CD14-positive monocyte (primary cell): ENCODE data around the gene PXDC1. TPM values are rescaled to one million over a fixed set of nuclear protein-coding genes. Genes with fewer than 3 reads are reported as not detected.

Experiments
- DNase-seq, 3 donors: peaks; one replicate each; pipeline ENCODE4 v3.0.0-alpha.2; 2011 to 2022
- H2AFZ ChIP-seq: 2 replicates; pipeline ENCODE4 v1.6.0; 2012; ENCODE audit warnings: mild to moderate bottlenecking, low read depth, low read length, inconsistent platforms; ENCODE audit not compliant: insufficient read depth, poor library complexity, severe bottlenecking
- H3K27ac ChIP-seq, 2 donors: 1 replicate in 1 of 2; 2 replicates in 1 of 2; pipeline ENCODE4 v1.5.1; 2012 to 2013; ENCODE audit warnings: low read length in 2 of 2, control low read depth in 1 of 2, inconsistent platforms in 1 of 2, low read depth in 1 of 2, mild to moderate bottlenecking in 1 of 2
- H3K27me3 ChIP-seq, 2 donors: one replicate each; pipeline versions ENCODE4 v1.6.0 to v1.6.1; 2011 to 2013; ENCODE audit warnings: low read length in 2 of 2; ENCODE audit not compliant: control insufficient read depth in 2 of 2, insufficient read depth in 2 of 2
- H3K36me3 ChIP-seq, 2 donors: replicated peaks in 1 of 2; 1 replicate in 1 of 2; 2 replicates in 1 of 2; pipeline versions ENCODE4 v1.5.1 to v1.6.1; 2012 to 2013; ENCODE audit warnings: low read length in 2 of 2, control low read depth in 1 of 2, inconsistent platforms in 1 of 2, mild to moderate bottlenecking in 1 of 2; ENCODE audit not compliant: insufficient read depth in 2 of 2, control insufficient read depth in 1 of 2
- H3K4me1 ChIP-seq, 2 donors: 1 replicate in 1 of 2; 2 replicates in 1 of 2; pipeline versions ENCODE4 v1.5.1 to v1.6.1; 2012 to 2013; ENCODE audit warnings: low read length in 2 of 2, control low read depth in 1 of 2, inconsistent platforms in 1 of 2, mild to moderate bottlenecking in 1 of 2, moderate library complexity in 1 of 2; ENCODE audit not compliant: insufficient read depth in 2 of 2, control insufficient read depth in 1 of 2
- H3K4me2 ChIP-seq: replicated peaks from 2 replicates; pipeline ENCODE3; 2012; ENCODE audit warnings: low read length, moderate library complexity, mild to moderate bottlenecking; ENCODE audit not compliant: poor library complexity, severe bottlenecking; ENCODE audit errors: extremely low read depth
- H3K4me3 ChIP-seq, 3 experiments: fragments of 200-600 bp in 1 of 3; sonication (generic) in 1 of 3; replicated peaks in 1 of 3; 1 replicate in 2 of 3; 2 replicates in 1 of 3; pipeline ENCODE4 v1.5.1; 2011 to 2013; ENCODE audit warnings: low read length in 3 of 3, mild to moderate bottlenecking in 3 of 3, control low read depth in 2 of 3, low read depth in 2 of 3, inconsistent platforms in 1 of 3, moderate library complexity in 1 of 3
- H3K79me2 ChIP-seq: 2 replicates; pipeline ENCODE4 v1.6.0; 2012; ENCODE audit warnings: mild to moderate bottlenecking, control low read depth, inconsistent platforms, low read length, moderate library complexity; ENCODE audit not compliant: insufficient read depth
- H3K9ac ChIP-seq: 2 replicates; pipeline ENCODE4 v1.6.0; 2017; ENCODE audit warnings: low read length, mild to moderate bottlenecking; ENCODE audit not compliant: insufficient read depth, poor library complexity, severe bottlenecking
- H3K9me3 ChIP-seq, 2 donors: replicated peaks in 1 of 2; 1 replicate in 1 of 2; 2 replicates in 1 of 2; pipeline versions ENCODE4 v1.5.1 to v1.6.1; 2012 to 2013; ENCODE audit warnings: low read length in 2 of 2, control low read depth in 1 of 2; ENCODE audit not compliant: control insufficient read depth in 1 of 2, insufficient read depth in 1 of 2
- H4K20me1 ChIP-seq: 2 replicates; pipeline ENCODE4 v1.6.0; 2012; ENCODE audit warnings: mild to moderate bottlenecking, low read length, control low read depth, moderate library complexity; ENCODE audit not compliant: insufficient read depth
- H3K27ac Mint-ChIP-seq, 7 donors: one replicate each; pipeline ENCODE4 v1.8.0; 2020; ENCODE audit warnings: mild to moderate bottlenecking in 7 of 7, mixed read lengths in 7 of 7, moderate library complexity in 6 of 7, inconsistent platforms in 2 of 7
- H3K27me3 Mint-ChIP-seq, 3 donors: one replicate each; pipeline ENCODE4 v1.8.0; 2021 to 2022; ENCODE audit warnings: low read depth in 3 of 3, mild to moderate bottlenecking in 3 of 3, mixed read lengths in 3 of 3, moderate library complexity in 3 of 3, inconsistent platforms in 1 of 3
- H3K36me3 Mint-ChIP-seq, 2 donors: one replicate each; pipeline ENCODE4 v1.8.0; 2020; ENCODE audit warnings: mixed read lengths in 2 of 2, inconsistent platforms in 1 of 2, mild to moderate bottlenecking in 1 of 2
- H3K4me1 Mint-ChIP-seq: one replicate; pipeline ENCODE4 v1.8.0; 2020; ENCODE audit warnings: mild to moderate bottlenecking, mixed read lengths
- H3K4me3 Mint-ChIP-seq, 2 donors: one replicate each; pipeline ENCODE4 v1.8.0; 2020; ENCODE audit warnings: mild to moderate bottlenecking in 2 of 2, mixed read lengths in 2 of 2, moderate library complexity in 1 of 2
- H3K9me3 Mint-ChIP-seq, 7 donors: one replicate each; pipeline ENCODE4 v1.8.0; 2020 to 2022; ENCODE audit warnings: mixed read lengths in 7 of 7, mild to moderate bottlenecking in 6 of 7, moderate library complexity in 6 of 7, inconsistent platforms in 2 of 7
- CTCF ChIP-seq: fragments of 200-600 bp; IDR thresholded peaks from one replicate; pipeline ENCODE4 v1.8.0; 2022; ENCODE audit warnings: antibody characterized with exemption, mild to moderate bottlenecking
- WGBS: methylation state at CpG from one replicate; pipeline ENCODE4 v1.1.5; 2013; ENCODE audit warnings: missing lambda C conversion rate; ENCODE audit not compliant: insufficient coverage; 5-methylcytosine and 5-hydroxymethylcytosine counted together
- intact Hi-C, 2 donors: fragments of 100-400 bp; cut with micrococcal nuclease; formaldehyde crosslinking; loops; one replicate each; pipeline versions ENCODE4 v1.15.0 to v1.15.1; 2023
- polyA plus RNA-seq, 3 donors: library from polyadenylated mRNA; depleted of rRNA in 1 of 3; unstranded in 2 of 3; stranded (reverse) in 1 of 3; fragments of 300-500 nt in 2 of 3; fragments of >200 nt in 1 of 3; fragmentation: Illumina TruSeq in 2 of 3; gene quantifications; 1 replicate in 2 of 3; 2 replicates in 1 of 3; pipeline ENCODE4 v1.2.3, GENCODE V29; 2012 to 2021

The PXDC1 gene
- polyA plus RNA-seq, 3 donors, result 0.48 to 0.92 (median 0.55) TPM

- no peaks in the 10 kb centered on the region for H3K27me3 ChIP-seq
- no peak for DNase-seq
Observed at GRCh38 chr6:3719462-3720308, 31.8 kb downstream of the PXDC1 start.

GRCh38 chr6:3718407-3718806 lies 33.1 kb downstream of the PXDC1 start:
- WGBS, result 82% methylated on average over 4 of the region's 5 CpGs

More at GRCh38 chr6:3719462-3720308, 31.8 kb downstream of the PXDC1 start:
- no peaks in the 10 kb centered on the region for H3K36me3 Mint-ChIP-seq
- H3K4me3 Mint-ChIP-seq, result no peak overlapping the region
- no peak overlapping the region for H3K4me3 ChIP-seq
- WGBS, result 93% methylated on average over 16 of the region's 22 CpGs
- intact Hi-C loops, result no loop called here
- H3K9ac ChIP-seq, result no peak overlapping the region
- H3K27me3 Mint-ChIP-seq, result peaks cover 1 to 2% (median 1%) of the 10 kb centered on the region in 3 donors
- peaks cover 0 to 2% (median 0%) of the 10 kb centered on the region in 7 donors for H3K9me3 Mint-ChIP-seq
- peak overlapping the region in 1 of 7 donors; percentile 17 for H3K27ac Mint-ChIP-seq
- no peak overlapping the region for H2AFZ ChIP-seq
- H3K79me2 ChIP-seq, result no peaks in the 10 kb centered on the region
- no peaks in the 10 kb centered on the region for H3K4me1 Mint-ChIP-seq
- no peak overlapping the region for H3K27ac ChIP-seq
- H3K4me1 ChIP-seq, result no peaks in the 10 kb centered on the region
- TF ChIP-seq CTCF, result no peak
- H3K9me3 ChIP-seq, result no peaks in the 10 kb centered on the region
- H3K36me3 ChIP-seq, result no peaks in the 10 kb centered on the region
- H4K20me1 ChIP-seq, result no peaks in the 10 kb centered on the region
- H3K4me2 ChIP-seq, result no peak overlapping the region

More at GRCh38 chr6:3718407-3718806, 33.1 kb downstream of the PXDC1 start:
- no peak overlapping the region for H3K9ac ChIP-seq
- no peaks in the 10 kb centered on the region for H3K9me3 ChIP-seq
- peaks cover 0 to 1% (median 1%) of the 10 kb centered on the region in 3 donors for H3K27me3 Mint-ChIP-seq
- H2AFZ ChIP-seq, result no peak overlapping the region
- H3K27ac Mint-ChIP-seq, result no peak overlapping the region
- no peak overlapping the region for H3K4me3 ChIP-seq
- peaks cover 0 to 4% (median 0%) of the 10 kb centered on the region in 7 donors for H3K9me3 Mint-ChIP-seq
- intact Hi-C loops, result no loop called here
- no peaks in the 10 kb centered on the region for H3K79me2 ChIP-seq
- H4K20me1 ChIP-seq, result no peaks in the 10 kb centered on the region
- no peak overlapping the region for H3K4me2 ChIP-seq
- no peak for DNase-seq
- no peaks in the 10 kb centered on the region for H3K4me1 Mint-ChIP-seq
- no peaks in the 10 kb centered on the region for H3K36me3 ChIP-seq
- no peak for TF ChIP-seq CTCF
- no peaks in the 10 kb centered on the region for H3K27me3 ChIP-seq
- no peak overlapping the region for H3K4me3 Mint-ChIP-seq
- no peaks in the 10 kb centered on the region for H3K36me3 Mint-ChIP-seq
- no peaks in the 10 kb centered on the region for H3K4me1 ChIP-seq
- H3K27ac ChIP-seq, result no peak overlapping the region
